NCI-H187 treated with DMSO at 0.1 percent for 48 hours (cell line): ENCODE data around the gene GALNT18.
"Not testable (repeated sequence)": the region's sequence is repeated elsewhere in the genome, so short reads cannot be mapped to it uniquely, and the experiment has no call there.

Source experiments
- DNase-seq: peaks from one replicate; lab custom pipeline; 2025; lab: John Stamatoyannopoulos, UW

GALNT18 gene

GRCh38 chr11:11458001-11458400, 163.8 kb downstream of the GALNT18 start:
- no peak for DNase-seq

GRCh38 chr11:11456866-11457265, 164.9 kb downstream of the GALNT18 start:
- no peak for DNase-seq

- DNase-seq, result no peak
Measured at GRCh38 chr11:11454671-11455223, 167.1 kb downstream of the GALNT18 start.

- no peak for DNase-seq
Measured at GRCh38 chr11:11451501-11452005, 170.3 kb downstream of the GALNT18 start.

GRCh38 chr11:11450744-11451362, 171.0 kb downstream of the GALNT18 start:
- no peak for DNase-seq

- DNase-seq, result no peak
Measured at GRCh38 chr11:11449327-11449726, 172.5 kb downstream of the GALNT18 start.

- no peak for DNase-seq
Measured at GRCh38 chr11:11448626-11449025, 173.2 kb downstream of the GALNT18 start.

GRCh38 chr11:11447601-11448000, 174.2 kb downstream of the GALNT18 start:
- not testable (repeated sequence) for DNase-seq

- DNase-seq, result no peak
Measured at GRCh38 chr11:11446967-11447366, 174.8 kb downstream of the GALNT18 start.

- no peak for DNase-seq
Measured at GRCh38 chr11:11446564-11446963, 175.2 kb downstream of the GALNT18 start.

- DNase-seq, result no peak
Measured at GRCh38 chr11:11445441-11446185, 176.2 kb downstream of the GALNT18 start.

- no peak for DNase-seq
Measured at GRCh38 chr11:11444804-11445131, 177.0 kb downstream of the GALNT18 start.

GRCh38 chr11:11444027-11444803, 177.6 kb downstream of the GALNT18 start:
- DNase-seq, result no peak

- no peak for DNase-seq
Measured at GRCh38 chr11:11442791-11443190, 179.0 kb downstream of the GALNT18 start.

GRCh38 chr11:11441516-11441915, 180.3 kb downstream of the GALNT18 start:
- DNase-seq, result no peak

GRCh38 chr11:11441091-11441490, 180.7 kb downstream of the GALNT18 start:
- DNase-seq, result no peak

- DNase-seq, result no peak
Measured at GRCh38 chr11:11440144-11440543, 181.7 kb downstream of the GALNT18 start.

- no peak for DNase-seq
Measured at GRCh38 chr11:11439591-11439990, 182.2 kb downstream of the GALNT18 start.

- no peak for DNase-seq
Measured at GRCh38 chr11:11436715-11437313, 185.0 kb downstream of the GALNT18 start.

- DNase-seq, result no peak
Measured at GRCh38 chr11:11435635-11436034, 186.2 kb downstream of the GALNT18 start.

- no peak for DNase-seq
Measured at GRCh38 chr11:11433960-11434359, 187.8 kb downstream of the GALNT18 start.
